SIG-M5 treated with dmso at 0.1 percent for 504 hours (cell line): Measurements from ENCODE around the gene GLB1L3.
"Not testable (repeated sequence)": the region's sequence is repeated elsewhere in the genome, so short reads cannot be mapped to it uniquely, and the experiment has no call there.

Experiments
- DNase-seq: peaks from one replicate; lab custom pipeline; 2025; ENCODE audit not compliant: unreplicated experiment; lab: John Stamatoyannopoulos, UW

The GLB1L3 gene

GRCh38 chr11:134272381-134273316 is 3.5 kb upstream of the GLB1L3 start:
- DNase-seq = no peak

DNA sequence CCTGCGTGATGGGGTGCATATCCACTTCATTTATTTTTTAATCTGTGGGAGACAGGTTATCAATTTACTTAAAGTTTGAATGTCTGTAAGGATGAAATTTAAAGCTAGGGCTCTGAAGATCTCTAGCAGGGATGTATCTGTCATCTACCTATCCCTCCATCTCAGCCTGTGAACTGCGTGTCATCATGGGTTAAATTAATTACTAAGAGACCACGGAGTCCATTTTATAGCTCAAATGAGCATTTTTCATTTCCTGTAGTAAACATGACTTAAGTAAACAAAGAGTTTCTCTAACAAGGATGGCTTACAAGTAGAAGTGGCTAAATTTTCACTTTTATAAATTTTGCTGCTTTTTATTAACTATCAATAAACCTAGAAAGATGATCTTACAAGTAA is 2.9 kb upstream of the GLB1L3 start:
- DNase-seq = no peak

DNA sequence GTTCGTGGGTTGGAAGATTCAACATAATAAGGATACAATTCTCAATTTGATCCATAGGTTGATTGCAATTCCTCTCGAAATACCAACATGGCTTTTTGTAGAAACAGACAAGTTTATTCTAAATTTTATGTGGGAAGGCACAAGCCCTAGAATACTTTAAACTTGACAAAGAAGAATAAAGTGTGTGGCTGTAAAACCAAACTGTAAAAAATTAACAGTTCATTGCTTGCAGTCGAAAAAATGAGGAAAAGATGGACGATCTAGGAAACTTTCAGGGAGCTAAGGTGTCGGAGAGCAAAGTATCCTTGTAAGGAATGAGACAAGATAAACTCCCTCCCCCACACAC is 1.0 kb upstream of the GLB1L3 start:
- DNase-seq = no peak

- no peak for DNase-seq
These were observed 410 bp downstream of the GLB1L3 start for GRCh38 chr11:134276396-134277182.

DNA sequence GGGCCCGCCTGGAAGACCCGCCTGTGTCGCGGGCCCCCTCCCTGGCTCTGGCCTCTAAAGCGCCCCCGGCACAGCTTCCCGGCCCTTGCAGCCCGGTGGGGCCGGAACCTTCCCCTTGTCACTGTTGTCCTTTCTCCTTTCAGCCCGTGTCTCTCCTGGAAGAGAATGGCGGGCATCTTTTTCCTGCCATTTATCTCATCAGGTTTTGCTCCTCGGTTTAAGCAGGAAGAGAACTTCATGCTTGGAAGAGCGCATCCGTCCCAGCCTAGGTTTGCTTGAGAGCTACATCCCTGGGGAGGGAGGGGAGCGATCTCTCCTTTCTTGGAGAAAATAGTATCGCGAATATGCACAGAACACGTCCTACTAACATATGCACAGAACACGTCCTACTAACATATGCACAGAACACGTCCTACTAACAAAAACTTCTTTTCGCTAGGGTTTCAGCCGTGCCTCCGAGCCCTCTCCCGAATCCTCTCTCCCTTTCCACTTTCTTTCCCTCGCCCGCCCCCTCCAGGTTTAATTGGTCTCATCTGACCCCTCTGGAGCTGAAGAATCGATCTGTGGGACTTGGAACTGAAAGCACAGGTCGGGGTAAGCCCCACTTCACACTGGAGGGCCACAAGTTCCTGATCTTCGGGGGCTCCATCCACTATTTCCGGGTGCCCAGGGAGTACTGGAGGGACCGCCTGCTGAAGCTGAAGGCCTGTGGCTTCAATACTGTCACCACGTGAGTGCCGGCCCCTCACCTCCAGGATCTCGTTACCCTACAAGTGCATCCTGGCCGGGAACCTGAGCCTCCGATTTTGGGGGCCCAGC is 1.2 kb downstream of the GLB1L3 start:
- DNase-seq = no peak

- no peak for DNase-seq
These were observed 2.2 kb downstream of the GLB1L3 start for GRCh38 chr11:134278356-134278755.

GRCh38 chr11:134281635-134282034 is 5.5 kb downstream of the GLB1L3 start:
- DNase-seq = not testable (repeated sequence)

DNA sequence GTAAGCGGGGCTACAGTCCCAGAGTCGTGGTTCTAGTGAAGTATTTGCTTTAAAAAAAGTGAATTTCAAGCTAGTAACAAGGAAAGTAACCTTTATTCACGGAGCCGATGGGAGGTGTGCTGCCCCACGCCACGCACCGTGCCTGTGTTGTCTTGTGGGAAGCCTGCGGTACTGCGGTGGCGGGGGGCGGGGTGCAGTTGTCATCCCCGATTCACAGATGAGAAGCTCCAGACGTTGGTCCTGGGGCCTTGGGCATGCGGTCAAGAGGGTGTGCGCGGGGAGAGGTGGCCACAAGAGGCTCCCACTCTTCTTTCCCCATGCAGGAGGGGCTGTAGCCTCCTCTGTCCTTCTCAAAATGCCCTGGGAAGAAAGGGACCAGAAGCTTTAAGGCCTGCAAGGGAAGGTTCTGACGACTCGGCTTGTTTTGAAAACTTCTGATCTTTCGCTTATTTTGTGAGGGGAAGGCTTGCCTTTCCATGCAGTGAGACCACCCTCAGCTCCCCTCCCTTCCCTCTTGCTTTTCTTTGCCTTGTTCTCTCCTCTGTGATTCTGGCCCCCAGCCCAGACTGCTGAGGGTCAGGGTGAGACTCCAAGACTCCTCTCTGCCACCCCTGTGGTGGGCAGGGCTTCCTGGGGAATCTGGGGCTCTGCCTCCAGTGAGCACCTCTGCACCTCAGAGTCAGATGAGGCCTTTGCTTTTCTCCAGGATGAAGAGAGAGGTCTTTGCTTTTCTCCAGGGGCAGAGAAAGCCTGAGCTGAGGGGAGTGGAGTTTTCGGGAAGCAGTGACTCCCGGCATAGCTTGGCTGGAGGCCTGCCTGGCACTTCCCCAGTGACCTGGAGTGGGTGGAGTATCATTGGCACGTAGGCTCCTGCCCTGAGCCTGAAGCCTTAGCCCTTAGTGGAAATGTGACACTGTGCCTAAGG is 6.2 kb downstream of the GLB1L3 start:
- no peak for DNase-seq

DNA sequence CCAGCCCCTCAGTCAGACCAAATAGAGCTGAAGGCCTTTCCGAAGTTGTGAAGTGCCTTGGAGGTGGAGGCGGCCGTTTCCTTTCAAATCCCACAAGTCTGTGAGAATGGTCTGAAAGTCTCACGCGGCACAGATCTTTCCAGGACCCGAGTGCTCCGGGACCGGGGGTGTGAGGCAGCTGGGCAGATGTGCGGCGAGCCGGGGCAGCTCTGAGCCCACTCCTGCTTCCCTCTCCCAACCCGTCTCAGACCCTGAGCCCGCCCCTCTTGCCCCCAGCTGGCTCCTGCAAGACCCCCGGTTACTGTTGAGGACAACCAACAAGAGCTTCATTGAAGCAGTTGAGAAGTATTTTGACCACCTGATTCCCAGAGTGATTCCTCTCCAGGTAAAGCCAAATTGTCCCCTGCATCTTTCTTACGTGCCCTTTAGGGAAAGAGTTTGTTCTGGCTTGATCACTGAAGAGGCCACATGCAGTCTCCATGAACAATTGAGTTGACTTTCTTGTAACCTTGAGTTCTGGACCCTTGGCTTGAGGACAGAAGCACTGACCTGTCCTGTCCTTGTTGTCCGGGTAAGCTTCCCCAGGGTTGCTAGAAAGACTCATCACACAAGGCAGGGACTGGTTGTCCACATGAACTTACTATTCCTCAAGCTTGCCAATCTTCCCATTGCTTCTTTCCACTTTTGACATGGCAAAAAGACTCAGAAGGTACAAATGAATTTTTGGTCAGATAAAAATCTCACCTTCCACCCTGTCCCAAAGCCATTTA is 7.5 kb downstream of the GLB1L3 start:
- no peak for DNase-seq

DNA sequence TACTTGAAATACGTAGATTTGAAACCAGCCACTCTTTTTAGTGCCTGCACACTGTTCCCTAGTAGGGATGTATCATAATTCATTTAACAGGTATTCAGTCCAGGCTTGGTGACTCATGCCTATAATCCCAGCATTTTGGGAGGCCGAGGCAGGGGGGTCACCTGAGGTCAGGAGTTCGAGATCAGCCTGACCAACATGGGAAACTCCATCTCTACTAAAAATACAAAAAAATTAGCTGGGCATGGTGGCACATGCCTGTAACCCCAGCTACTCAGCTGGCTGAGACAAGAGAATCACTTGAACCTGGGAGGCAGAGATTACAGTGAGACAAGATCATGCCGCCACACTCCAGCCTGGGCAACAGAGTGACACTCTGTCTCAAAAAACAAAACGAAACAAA is 8.2 kb downstream of the GLB1L3 start:
- DNase-seq = not testable (repeated sequence)

GRCh38 chr11:134287561-134287960 is 11.4 kb downstream of the GLB1L3 start:
- no peak for DNase-seq

- DNase-seq = no peak
These were observed 12.3 kb downstream of the GLB1L3 start for GRCh38 chr11:134288486-134288885.

- no peak for DNase-seq
These were observed 13.0 kb downstream of the GLB1L3 start for GRCh38 chr11:134289167-134289566.

DNA sequence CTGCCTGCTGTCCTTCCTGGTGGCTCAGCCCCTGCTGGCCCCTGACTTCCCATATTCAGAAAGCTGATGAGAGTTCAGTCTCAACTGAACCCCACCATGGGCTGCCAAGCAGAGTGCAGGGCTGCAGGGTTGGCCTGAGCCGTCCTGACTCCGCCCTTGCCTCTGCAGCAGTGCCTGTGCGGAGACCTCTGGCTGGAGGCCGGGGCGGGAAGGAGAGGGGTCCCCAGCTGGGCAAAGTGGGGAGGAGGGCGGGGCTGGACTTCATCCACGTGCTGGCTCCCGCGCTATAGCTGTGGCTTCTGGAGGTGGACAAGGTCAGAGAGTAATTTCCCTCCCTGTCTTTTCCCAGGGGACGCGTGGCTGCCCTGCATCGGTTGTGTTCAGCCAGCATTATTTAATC is 13.6 kb downstream of the GLB1L3 start:
- no peak for DNase-seq

- no peak for DNase-seq
These were observed 14.5 kb downstream of the GLB1L3 start for GRCh38 chr11:134290646-134291045.

- no peak for DNase-seq
These were observed 15.0 kb downstream of the GLB1L3 start for GRCh38 chr11:134291196-134291595.

GRCh38 chr11:134292661-134293060 is 16.5 kb downstream of the GLB1L3 start:
- no peak for DNase-seq

DNA sequence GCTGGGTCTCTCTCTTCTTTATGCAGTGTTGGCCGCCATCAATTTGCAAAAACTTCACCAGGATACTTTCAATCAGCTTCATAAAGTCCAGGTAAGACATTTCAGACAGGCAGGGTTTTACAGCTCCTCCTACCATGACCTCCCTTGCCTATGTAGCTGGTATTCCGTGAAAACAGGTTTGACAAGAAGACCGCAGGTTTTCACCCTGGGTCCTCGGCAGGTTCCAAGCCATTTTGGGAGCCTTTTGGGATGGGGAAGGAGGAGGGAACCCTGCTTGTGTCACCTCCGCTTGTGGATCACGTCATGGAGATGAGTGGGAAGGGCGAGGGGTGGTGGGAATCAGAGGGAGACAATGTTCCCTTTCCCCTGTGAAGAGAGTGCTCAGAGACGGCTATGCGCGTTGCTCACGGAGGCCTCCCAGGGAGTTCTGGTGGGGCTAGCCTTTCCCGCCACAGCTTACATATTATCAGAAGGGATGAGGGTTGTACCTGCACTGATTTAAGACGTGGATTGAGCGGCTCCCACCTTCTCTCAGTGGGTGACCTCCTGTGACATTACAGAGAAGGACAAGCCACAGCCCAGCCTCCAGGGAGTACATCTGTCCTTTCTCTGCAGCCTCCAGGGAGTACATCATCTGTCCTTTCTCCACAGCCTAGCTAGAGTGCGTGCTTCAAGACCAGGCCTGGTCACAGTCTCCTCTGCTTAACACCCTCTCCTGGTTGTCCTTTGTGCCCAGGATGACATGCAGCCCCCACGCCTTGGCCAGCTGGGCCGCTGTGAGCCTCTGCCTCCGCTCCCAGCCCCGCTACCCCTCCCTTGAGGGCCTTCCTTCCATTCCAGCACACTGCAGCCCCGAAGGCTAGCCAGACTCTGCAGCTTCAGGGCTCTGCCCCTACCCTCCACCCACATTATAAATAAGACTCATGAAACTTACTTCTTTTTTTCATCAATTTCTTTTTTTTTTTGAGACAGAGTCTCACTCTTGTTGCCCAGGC is 17.2 kb downstream of the GLB1L3 start:
- DNase-seq = no peak
